HCT116 (cell line): ENCODE measurements around the gene ZNF79.

Source experiments
- CTCF ChIP-seq, 3 experiments: fragments of 200-600 bp in 1 of 3; sonication (generic) in 1 of 3; IDR thresholded peaks in 2 of 3; conservative IDR thresholded peaks in 1 of 3; 2 replicates each; pipeline ENCODE4 v1.5.1; 2012 to 2017; ENCODE audit warnings: low read depth in 2 of 3, low read length in 2 of 3, antibody characterized with exemption in 1 of 3, borderline replicate concordance in 1 of 3, control low read depth in 1 of 3, mild to moderate bottlenecking in 1 of 3, mixed read lengths in 1 of 3, mixed run types in 1 of 3, moderate library complexity in 1 of 3; ENCODE audit not compliant: insufficient read depth in 1 of 3
- POLR2A ChIP-seq: IDR thresholded peaks from 2 replicates; pipeline ENCODE4 v1.7.0; 2011; ENCODE audit warnings: borderline replicate concordance; ENCODE audit not compliant: insufficient read depth, insufficient read length; ENCODE audit errors: extremely low read depth
- REST ChIP-seq: IDR thresholded peaks from 2 replicates; pipeline ENCODE4 v1.6.1; 2012; ENCODE audit warnings: low read depth

- TF ChIP-seq CTCF (IDR thresholded peaks at IDR 0.05 in 2 of 3, conservative IDR thresholded peaks at IDR 0.05 in 1 of 3; ENCODE audit: borderline replicate concordance in 1 of 3, insufficient read depth in 1 of 3, low read depth in 2 of 3, low read length in 2 of 3) = no peak
- no peak for TF ChIP-seq POLR2A
- no peak for TF ChIP-seq REST
These were observed 24.4 kb upstream of the ZNF79 start for GRCh38 chr9:127399736-127400269.
